ENCODE measurements around the gene MEX3C.

DNA sequence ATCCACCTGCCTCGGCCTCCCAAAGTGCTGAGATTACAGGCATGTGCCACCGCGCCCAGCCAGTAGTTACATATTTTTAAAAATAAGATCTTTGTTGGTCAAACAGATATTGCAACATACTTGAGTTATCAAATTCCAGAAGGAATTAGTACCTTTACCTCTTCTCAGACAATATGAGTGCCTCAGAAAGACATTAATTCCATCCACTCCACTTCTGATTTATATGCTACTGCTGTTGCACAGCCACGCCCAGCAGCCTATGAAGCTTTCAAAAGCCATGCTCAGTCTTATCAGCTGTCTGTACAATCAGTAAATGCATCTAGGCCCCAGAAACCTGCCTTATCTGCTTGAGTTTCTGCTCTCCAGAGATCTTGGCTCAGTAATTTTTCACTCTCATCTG is 47.8 kb downstream of the MEX3C start:
- TF ChIP-seq SP1 (IDR thresholded peaks at IDR 0.05; ENCODE audit: low read depth) (no peak), EGR1 (IDR thresholded peaks at IDR 0.05; ENCODE audit: low read depth) (no peak), RAD21 (IDR thresholded peaks at IDR 0.05; ENCODE audit: low read depth) (no peak), POLR2A (IDR thresholded peaks at IDR 0.05; ENCODE audit: borderline replicate concordance, extremely low read depth, insufficient read depth, insufficient read length) (no peak), CEBPB (IDR thresholded peaks at IDR 0.05; ENCODE audit: low read depth) (no peak), SRF (IDR thresholded peaks at IDR 0.05; ENCODE audit: low read depth) (no peak), EZH2phosphoT487 (IDR thresholded peaks at IDR 0.05; ENCODE audit: borderline replicate concordance) (no peak), POLR2AphosphoS5 (IDR thresholded peaks at IDR 0.05; ENCODE audit: low read depth, low read length) (no peak), ELF1 (IDR thresholded peaks at IDR 0.05; ENCODE audit: borderline replicate concordance, low read depth) (no peak)
- TF ChIP-seq, protein P1, sequence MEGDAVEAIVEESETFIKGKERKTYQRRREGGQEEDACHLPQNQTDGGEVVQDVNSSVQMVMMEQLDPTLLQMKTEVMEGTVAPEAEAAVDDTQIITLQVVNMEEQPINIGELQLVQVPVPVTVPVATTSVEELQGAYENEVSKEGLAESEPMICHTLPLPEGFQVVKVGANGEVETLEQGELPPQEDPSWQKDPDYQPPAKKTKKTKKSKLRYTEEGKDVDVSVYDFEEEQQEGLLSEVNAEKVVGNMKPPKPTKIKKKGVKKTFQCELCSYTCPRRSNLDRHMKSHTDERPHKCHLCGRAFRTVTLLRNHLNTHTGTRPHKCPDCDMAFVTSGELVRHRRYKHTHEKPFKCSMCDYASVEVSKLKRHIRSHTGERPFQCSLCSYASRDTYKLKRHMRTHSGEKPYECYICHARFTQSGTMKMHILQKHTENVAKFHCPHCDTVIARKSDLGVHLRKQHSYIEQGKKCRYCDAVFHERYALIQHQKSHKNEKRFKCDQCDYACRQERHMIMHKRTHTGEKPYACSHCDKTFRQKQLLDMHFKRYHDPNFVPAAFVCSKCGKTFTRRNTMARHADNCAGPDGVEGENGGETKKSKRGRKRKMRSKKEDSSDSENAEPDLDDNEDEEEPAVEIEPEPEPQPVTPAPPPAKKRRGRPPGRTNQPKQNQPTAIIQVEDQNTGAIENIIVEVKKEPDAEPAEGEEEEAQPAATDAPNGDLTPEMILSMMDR (IDR thresholded peaks at IDR 0.05 in 2 of 3, conservative IDR thresholded peaks at IDR 0.05 in 1 of 3; ENCODE audit: borderline replicate concordance in 1 of 3, insufficient read depth in 1 of 3, low read depth in 2 of 3, low read length in 2 of 3), result no peak
- TF ChIP-seq, protein P2, sequence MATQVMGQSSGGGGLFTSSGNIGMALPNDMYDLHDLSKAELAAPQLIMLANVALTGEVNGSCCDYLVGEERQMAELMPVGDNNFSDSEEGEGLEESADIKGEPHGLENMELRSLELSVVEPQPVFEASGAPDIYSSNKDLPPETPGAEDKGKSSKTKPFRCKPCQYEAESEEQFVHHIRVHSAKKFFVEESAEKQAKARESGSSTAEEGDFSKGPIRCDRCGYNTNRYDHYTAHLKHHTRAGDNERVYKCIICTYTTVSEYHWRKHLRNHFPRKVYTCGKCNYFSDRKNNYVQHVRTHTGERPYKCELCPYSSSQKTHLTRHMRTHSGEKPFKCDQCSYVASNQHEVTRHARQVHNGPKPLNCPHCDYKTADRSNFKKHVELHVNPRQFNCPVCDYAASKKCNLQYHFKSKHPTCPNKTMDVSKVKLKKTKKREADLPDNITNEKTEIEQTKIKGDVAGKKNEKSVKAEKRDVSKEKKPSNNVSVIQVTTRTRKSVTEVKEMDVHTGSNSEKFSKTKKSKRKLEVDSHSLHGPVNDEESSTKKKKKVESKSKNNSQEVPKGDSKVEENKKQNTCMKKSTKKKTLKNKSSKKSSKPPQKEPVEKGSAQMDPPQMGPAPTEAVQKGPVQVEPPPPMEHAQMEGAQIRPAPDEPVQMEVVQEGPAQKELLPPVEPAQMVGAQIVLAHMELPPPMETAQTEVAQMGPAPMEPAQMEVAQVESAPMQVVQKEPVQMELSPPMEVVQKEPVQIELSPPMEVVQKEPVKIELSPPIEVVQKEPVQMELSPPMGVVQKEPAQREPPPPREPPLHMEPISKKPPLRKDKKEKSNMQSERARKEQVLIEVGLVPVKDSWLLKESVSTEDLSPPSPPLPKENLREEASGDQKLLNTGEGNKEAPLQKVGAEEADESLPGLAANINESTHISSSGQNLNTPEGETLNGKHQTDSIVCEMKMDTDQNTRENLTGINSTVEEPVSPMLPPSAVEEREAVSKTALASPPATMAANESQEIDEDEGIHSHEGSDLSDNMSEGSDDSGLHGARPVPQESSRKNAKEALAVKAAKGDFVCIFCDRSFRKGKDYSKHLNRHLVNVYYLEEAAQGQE (IDR thresholded peaks at IDR 0.05; ENCODE audit: low read depth), result no peak
